Measurements from ENCODE around the gene ANXA5. TPM values are rescaled to one million over a fixed set of nuclear protein-coding genes. Genes with fewer than 3 reads are reported as not detected.

The ANXA5 gene
- total RNA-seq, 2 donors from 2014 or later, result 212 to 241 TPM

GRCh38 chr4:121686255-121686654, 10.5 kb downstream of the ANXA5 start:
- no peak for DNase-seq
- Histone ChIP-seq H3K4me3 (ENCODE audit: low read length) (no peak overlapping the region), H3K36me3 (ENCODE audit: control insufficient read depth, insufficient read depth, low read length) (peaks cover 57% of the 10 kb centered on the region), H3K9me3 (ENCODE audit: control insufficient read depth, low read length) (no peaks in the 10 kb centered on the region), H3K4me1 (ENCODE audit: control insufficient read depth, insufficient read depth, low read length) (peaks cover 6% of the 10 kb centered on the region), H3K27me3 (ENCODE audit: control insufficient read depth, insufficient read depth, low read length, poor library complexity, severe bottlenecking) (no peaks in the 10 kb centered on the region), H3K9ac (ENCODE audit: extremely low read depth, low read length, poor library complexity, severe bottlenecking) (no peak overlapping the region), H3K27ac (ENCODE audit: low read depth, low read length) (no peak overlapping the region)
- H3K36me3 Mint-ChIP-seq (ENCODE audit: low read depth), result peaks cover 23% of the 10 kb centered on the region
- H3K4me3 Mint-ChIP-seq, result no peak overlapping the region
- no peak overlapping the region for H3K27ac Mint-ChIP-seq
- WGBS, 2 experiments (ENCODE audit: insufficient coverage in 1 of 2, insufficient read length in 1 of 2), result 86 to 96% methylated on average over 1 to 6 of the region's 6 CpGs
- H3K27me3 Mint-ChIP-seq (ENCODE audit: insufficient read depth), result no peaks in the 10 kb centered on the region
- TF ChIP-seq, protein P1, sequence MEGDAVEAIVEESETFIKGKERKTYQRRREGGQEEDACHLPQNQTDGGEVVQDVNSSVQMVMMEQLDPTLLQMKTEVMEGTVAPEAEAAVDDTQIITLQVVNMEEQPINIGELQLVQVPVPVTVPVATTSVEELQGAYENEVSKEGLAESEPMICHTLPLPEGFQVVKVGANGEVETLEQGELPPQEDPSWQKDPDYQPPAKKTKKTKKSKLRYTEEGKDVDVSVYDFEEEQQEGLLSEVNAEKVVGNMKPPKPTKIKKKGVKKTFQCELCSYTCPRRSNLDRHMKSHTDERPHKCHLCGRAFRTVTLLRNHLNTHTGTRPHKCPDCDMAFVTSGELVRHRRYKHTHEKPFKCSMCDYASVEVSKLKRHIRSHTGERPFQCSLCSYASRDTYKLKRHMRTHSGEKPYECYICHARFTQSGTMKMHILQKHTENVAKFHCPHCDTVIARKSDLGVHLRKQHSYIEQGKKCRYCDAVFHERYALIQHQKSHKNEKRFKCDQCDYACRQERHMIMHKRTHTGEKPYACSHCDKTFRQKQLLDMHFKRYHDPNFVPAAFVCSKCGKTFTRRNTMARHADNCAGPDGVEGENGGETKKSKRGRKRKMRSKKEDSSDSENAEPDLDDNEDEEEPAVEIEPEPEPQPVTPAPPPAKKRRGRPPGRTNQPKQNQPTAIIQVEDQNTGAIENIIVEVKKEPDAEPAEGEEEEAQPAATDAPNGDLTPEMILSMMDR (conservative IDR thresholded peaks at IDR 0.05), result no peak
- H3K9me3 Mint-ChIP-seq, result no peaks in the 10 kb centered on the region
- H3K4me1 Mint-ChIP-seq, result peaks cover 10% of the 10 kb centered on the region

DNA sequence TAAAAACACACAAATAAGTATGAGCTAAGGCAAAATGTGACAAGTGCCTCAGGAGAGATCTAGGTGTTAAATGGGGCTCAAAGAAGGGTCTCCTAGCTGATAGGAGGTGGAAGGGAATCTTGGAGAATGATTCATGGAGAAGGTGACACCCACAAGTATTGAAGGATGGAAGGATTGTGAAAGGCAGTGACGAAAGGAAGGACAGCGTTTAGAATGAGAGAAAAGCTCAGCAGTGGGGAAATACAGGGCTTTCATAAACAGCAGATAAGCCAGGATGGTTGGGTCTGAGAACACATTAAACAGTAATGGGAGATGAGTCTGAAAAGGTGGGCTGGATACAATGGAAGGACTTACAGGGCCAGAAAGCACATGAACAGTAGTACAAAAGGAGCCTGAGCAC, 11.5 kb downstream of the ANXA5 start:
- H3K9ac ChIP-seq (ENCODE audit: extremely low read depth, low read length, poor library complexity, severe bottlenecking), result no peak overlapping the region
- Mint-ChIP-seq H3K4me1 (peaks cover 12% of the 10 kb centered on the region), H3K27me3 (ENCODE audit: insufficient read depth) (no peaks in the 10 kb centered on the region), H3K9me3 (no peaks in the 10 kb centered on the region), H3K36me3 (ENCODE audit: low read depth) (peaks cover 32% of the 10 kb centered on the region), H3K27ac (peak overlapping the region; percentile 36), H3K4me3 (no peak overlapping the region)
- TF ChIP-seq, protein P1 (conservative IDR thresholded peaks at IDR 0.05), result no peak
- H3K27ac ChIP-seq (ENCODE audit: low read depth, low read length), result no peak overlapping the region
- H3K36me3 ChIP-seq (ENCODE audit: control insufficient read depth, insufficient read depth, low read length), result peaks cover 66% of the 10 kb centered on the region
- no peak for DNase-seq
- no peak overlapping the region for H3K4me3 ChIP-seq (ENCODE audit: low read length)
- H3K27me3 ChIP-seq (ENCODE audit: control insufficient read depth, insufficient read depth, low read length, poor library complexity, severe bottlenecking), result no peaks in the 10 kb centered on the region
- H3K4me1 ChIP-seq (ENCODE audit: control insufficient read depth, insufficient read depth, low read length), result peaks cover 6% of the 10 kb centered on the region
- WGBS, 2 experiments (ENCODE audit: insufficient coverage in 1 of 2, insufficient read length in 1 of 2), result 93 to 100% methylated on average over 2 of the region's 2 CpGs
- no peaks in the 10 kb centered on the region for H3K9me3 ChIP-seq (ENCODE audit: control insufficient read depth, low read length)

DNA sequence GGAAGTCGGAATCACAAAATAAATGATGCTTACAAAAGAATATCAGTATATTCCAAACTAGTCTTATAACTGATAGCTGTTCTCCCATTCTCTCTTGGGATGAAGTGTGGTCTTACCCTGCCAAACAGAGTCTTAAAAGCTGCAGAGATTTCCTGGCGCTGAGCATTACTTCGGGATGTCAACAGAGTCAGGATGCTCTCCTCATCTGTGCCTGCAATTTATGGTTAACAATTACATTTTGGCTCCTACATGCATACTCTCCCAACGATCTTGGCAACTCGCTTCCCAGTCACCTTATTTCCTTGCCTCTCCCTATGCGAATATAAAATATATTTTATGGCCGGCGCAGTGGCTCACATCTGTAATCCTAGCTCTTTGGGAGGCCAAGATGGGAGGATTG, 12.2 kb downstream of the ANXA5 start:
- 96% methylated on average over 3 to 8 of the region's 8 CpGs for WGBS, 2 experiments (ENCODE audit: insufficient coverage in 1 of 2, insufficient read length in 1 of 2)
- DNase-seq, result no peak
- TF ChIP-seq, protein P1 (conservative IDR thresholded peaks at IDR 0.05), result no peak
- H3K9ac ChIP-seq (ENCODE audit: extremely low read depth, low read length, poor library complexity, severe bottlenecking), result no peak overlapping the region
- H3K27me3 ChIP-seq (ENCODE audit: control insufficient read depth, insufficient read depth, low read length, poor library complexity, severe bottlenecking), result no peaks in the 10 kb centered on the region
- peaks cover 73% of the 10 kb centered on the region for H3K36me3 ChIP-seq (ENCODE audit: control insufficient read depth, insufficient read depth, low read length)
- peaks cover 6% of the 10 kb centered on the region for H3K4me1 ChIP-seq (ENCODE audit: control insufficient read depth, insufficient read depth, low read length)
- no peak overlapping the region for H3K27ac ChIP-seq (ENCODE audit: low read depth, low read length)
- no peak overlapping the region for H3K4me3 ChIP-seq (ENCODE audit: low read length)
- no peaks in the 10 kb centered on the region for H3K9me3 ChIP-seq (ENCODE audit: control insufficient read depth, low read length)
- Mint-ChIP-seq H3K9me3 (no peaks in the 10 kb centered on the region), H3K27ac (no peak overlapping the region), H3K4me3 (no peak overlapping the region), H3K36me3 (ENCODE audit: low read depth) (peaks cover 37% of the 10 kb centered on the region), H3K4me1 (peaks cover 17% of the 10 kb centered on the region), H3K27me3 (ENCODE audit: insufficient read depth) (no peaks in the 10 kb centered on the region)
